HEK293T (cell line): ENCODE measurements around the gene KRTAP19-2.
"Not testable (repeated sequence)": the region's sequence is repeated elsewhere in the genome, so short reads cannot be mapped to it uniquely, and the experiment has no call there.

ENCODE experiments used
- CTCF ChIA-PET: fragments of 350-600 bp; formaldehyde crosslinking; extraction: SDS; loops from one replicate; lab custom pipeline; 2021; ENCODE audit warnings: antibody characterized with exemption, inconsistent platforms; lab: Yijun Ruan, JAX
- POLR2A ChIA-PET: fragments of 350-600 bp; formaldehyde crosslinking; extraction: SDS; loops from one replicate; lab custom pipeline; 2020; ENCODE audit warnings: antibody characterized with exemption, inconsistent platforms; lab: Yijun Ruan, JAX
- DNase-seq: peaks from one replicate; pipeline ENCODE4 v3.0.0; 2012; ENCODE audit warnings: mixed read lengths; ENCODE audit errors: extremely low spot score
- ARNT ChIP-seq: fragments of 450-650 bp; IDR thresholded peaks from 2 replicates; pipeline ENCODE4 v1.6.1; 2017; ENCODE audit warnings: mild to moderate bottlenecking
- BHLHE40 ChIP-seq: fragments of 450-650 bp; IDR thresholded peaks from 2 replicates; pipeline ENCODE4 v1.6.1; 2016; ENCODE audit warnings: mild to moderate bottlenecking, moderate library complexity, borderline replicate concordance
- CTBP1 ChIP-seq: fragments of 450-650 bp; IDR thresholded peaks from 2 replicates; pipeline ENCODE4 v1.6.1; 2016; ENCODE audit warnings: borderline replicate concordance
- ELF4 ChIP-seq: fragments of 450-650 bp; IDR thresholded peaks from 2 replicates; pipeline ENCODE4 v1.6.1; 2017; ENCODE audit warnings: antibody characterized with exemption
- FOXA1 ChIP-seq: fragments of 450-650 bp; IDR thresholded peaks from 2 replicates; pipeline ENCODE4 v1.6.1; 2016; ENCODE audit warnings: mild to moderate bottlenecking
- FOXK2 ChIP-seq: fragments of 450-650 bp; IDR thresholded peaks from 2 replicates; pipeline ENCODE4 v1.6.1; 2016; ENCODE audit warnings: mild to moderate bottlenecking
- FOXM1 ChIP-seq: fragments of 450-650 bp; IDR thresholded peaks from 2 replicates; pipeline ENCODE4 v1.6.1; 2017; ENCODE audit warnings: mild to moderate bottlenecking, borderline replicate concordance
- HDGF ChIP-seq: fragments of 450-650 bp; IDR thresholded peaks from 2 replicates; pipeline ENCODE4 v1.6.1; 2017; ENCODE audit warnings: antibody characterized with exemption, borderline replicate concordance
- L3MBTL2 ChIP-seq: fragments of 450-650 bp; conservative IDR thresholded peaks from 2 replicates; pipeline ENCODE4 v1.6.1; 2016; ENCODE audit warnings: mild to moderate bottlenecking
- LEF1 ChIP-seq: fragments of 450-650 bp; IDR thresholded peaks from 2 replicates; pipeline ENCODE4 v1.6.1; 2017; ENCODE audit warnings: mild to moderate bottlenecking, borderline replicate concordance
- NFRKB ChIP-seq: fragments of 450-650 bp; IDR thresholded peaks from 2 replicates; pipeline ENCODE4 v1.6.1; 2016; ENCODE audit warnings: mild to moderate bottlenecking, moderate library complexity
- SP1 ChIP-seq: fragments of 450-650 bp; IDR thresholded peaks from 2 replicates; pipeline ENCODE4 v1.6.1; 2017
- SUZ12 ChIP-seq: fragments of 450-650 bp; IDR thresholded peaks from 2 replicates; pipeline ENCODE4 v1.6.1; 2016; ENCODE audit warnings: mild to moderate bottlenecking
- TARDBP ChIP-seq: fragments of 450-650 bp; IDR thresholded peaks from 2 replicates; pipeline ENCODE4 v1.6.1; 2016
- ZNF384 ChIP-seq: fragments of 450-650 bp; IDR thresholded peaks from 2 replicates; pipeline ENCODE4 v1.6.1; 2016
- TF ChIP-seq, protein P1 (sequence below): fragments of 450-650 bp; IDR thresholded peaks from 2 replicates; pipeline ENCODE4 v1.6.1; 2016

KRTAP19-2 gene, protein sequence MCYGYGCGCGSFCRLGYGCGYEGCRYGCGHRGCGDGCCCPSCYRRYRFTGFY

GRCh38 chr21:30487336-30487735 is at the start of gene KRTAP19-2:
KRTAP19-2 (minus strand) TSS chr21:30487436; CDS start chr21:30487348, 88 bp downstream.
- DNase-seq: no peak
- no peak for TF ChIP-seq HDGF
- TF ChIP-seq ZNF384: no peak
- TF ChIP-seq TARDBP: no peak
- no peak for TF ChIP-seq SP1
- CTCF ChIA-PET: no interaction called here
- POLR2A ChIA-PET: no interaction called here

GRCh38 chr21:30518876-30519275 is 31.6 kb upstream of the KRTAP19-2 start:
- TF ChIP-seq HDGF: no peak
- TF ChIP-seq LEF1: no peak
- TF ChIP-seq, protein P1, sequence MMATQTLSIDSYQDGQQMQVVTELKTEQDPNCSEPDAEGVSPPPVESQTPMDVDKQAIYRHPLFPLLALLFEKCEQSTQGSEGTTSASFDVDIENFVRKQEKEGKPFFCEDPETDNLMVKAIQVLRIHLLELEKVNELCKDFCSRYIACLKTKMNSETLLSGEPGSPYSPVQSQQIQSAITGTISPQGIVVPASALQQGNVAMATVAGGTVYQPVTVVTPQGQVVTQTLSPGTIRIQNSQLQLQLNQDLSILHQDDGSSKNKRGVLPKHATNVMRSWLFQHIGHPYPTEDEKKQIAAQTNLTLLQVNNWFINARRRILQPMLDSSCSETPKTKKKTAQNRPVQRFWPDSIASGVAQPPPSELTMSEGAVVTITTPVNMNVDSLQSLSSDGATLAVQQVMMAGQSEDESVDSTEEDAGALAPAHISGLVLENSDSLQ: no peak
- TF ChIP-seq ZNF384: no peak
- TF ChIP-seq NFRKB: no peak
- TF ChIP-seq CTBP1: no peak
- no peak for TF ChIP-seq SP1
- no peak for TF ChIP-seq FOXA1
- no peak for TF ChIP-seq FOXM1
- TF ChIP-seq SUZ12: no peak
- TF ChIP-seq L3MBTL2: no peak
- TF ChIP-seq ELF4: no peak
- no peak for TF ChIP-seq BHLHE40
- TF ChIP-seq TARDBP: no peak
- no peak for TF ChIP-seq FOXK2
- TF ChIP-seq ARNT: no peak
- DNase-seq: no peak
- ChIA-PET POLR2A (no interaction called here), CTCF (no interaction called here)

- TF ChIP-seq ARNT (no peak), LEF1 (no peak), BHLHE40 (no peak), L3MBTL2 (no peak), ELF4 (no peak), CTBP1 (no peak), TARDBP (no peak), FOXM1 (no peak), FOXK2 (no peak), SUZ12 (no peak), NFRKB (no peak)
- TF ChIP-seq, protein P1: no peak
- POLR2A ChIA-PET: no interaction called here
- DNase-seq: no peak
- CTCF ChIA-PET: no interaction called here
Measured at GRCh38 chr21:30515681-30516080, 28.4 kb upstream of the KRTAP19-2 start.

DNA sequence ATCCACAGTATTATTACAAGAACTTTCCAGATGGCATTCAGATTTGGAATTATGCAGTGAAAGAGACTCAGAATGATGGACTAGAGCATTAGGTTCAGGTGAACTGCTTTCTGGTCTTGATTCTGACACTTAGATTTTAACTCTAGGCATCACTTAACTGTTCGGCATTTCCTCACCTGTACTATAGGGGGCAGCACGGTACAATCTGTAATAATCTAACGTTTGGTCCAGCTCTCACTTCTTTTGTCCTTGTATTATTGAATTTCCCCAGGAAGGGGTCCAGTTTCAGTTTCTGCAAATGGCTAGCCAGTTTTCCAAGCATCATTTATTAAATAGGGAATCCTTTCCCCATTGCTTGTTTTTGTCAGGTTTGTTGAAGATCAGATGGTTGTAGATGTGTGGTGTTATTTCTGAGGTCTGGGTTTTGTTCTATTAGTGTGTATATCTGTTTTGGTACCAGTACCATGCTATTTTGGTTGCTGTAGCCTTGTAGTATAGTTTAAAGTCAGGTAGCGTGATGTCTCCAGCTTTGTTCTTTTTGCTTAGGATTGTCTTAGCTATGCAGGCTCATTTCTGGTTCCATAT is 18.5 kb upstream of the KRTAP19-2 start:
- CTCF ChIA-PET: interaction anchor here (0.6 to 1.2 kb wide), 3 partner anchors 8 to 1494 kb away, joined by 3 to 4 read pairs (median 4); partner anchors contain the start of gene KRTAP19-4
- DNase-seq, POLR2A ChIA-PET: not testable (repeated sequence)

- POLR2A ChIA-PET: no interaction called here
Measured at GRCh38 chr21:30502041-30502440, 14.8 kb upstream of the KRTAP19-2 start, which contains the start of gene KRTAP19-5. KRTAP19-5 (minus strand) TSS chr21:30502141; CDS start chr21:30502090, 51 bp downstream.

GRCh38 chr21:30497065-30497464 is 9.8 kb upstream of the KRTAP19-2 start, which contains the start of gene KRTAP19-4:
KRTAP19-4 (minus strand) TSS chr21:30497165; CDS start chr21:30497110, 55 bp downstream.
- CTCF ChIA-PET: interaction anchor here (1.0 kb wide), 1 partner anchor 9 kb away, joined by 4 read pairs; no protein-coding TSS in a partner anchor
- no peak for TF ChIP-seq TARDBP
- TF ChIP-seq FOXA1: no peak
- no peak for TF ChIP-seq LEF1
- no peak for TF ChIP-seq SUZ12
- TF ChIP-seq CTBP1: no peak
- no peak for TF ChIP-seq HDGF
- no peak for TF ChIP-seq ARNT
- no peak for TF ChIP-seq NFRKB
- TF ChIP-seq FOXM1: no peak
- TF ChIP-seq, protein P1: no peak
- no peak for TF ChIP-seq L3MBTL2
- no peak for TF ChIP-seq FOXK2
- no peak for TF ChIP-seq ZNF384
- POLR2A ChIA-PET: no interaction called here
- DNase-seq: no peak

More at GRCh38 chr21:30502041-30502440, 14.8 kb upstream of the KRTAP19-2 start, which contains the start of gene KRTAP19-5:
- CTCF ChIA-PET: interaction anchor here (0.6 kb wide), 1 partner anchor 1667 kb away, joined by 3 read pairs; no protein-coding TSS in a partner anchor
- no peak for DNase-seq
- no peak for TF ChIP-seq SP1
